Measurements from ENCODE around the gene MYADM.
"Not testable (repeated sequence)": the region's sequence is repeated elsewhere in the genome, so short reads cannot be mapped to it uniquely, and the experiment has no call there.

The MYADM gene, protein sequence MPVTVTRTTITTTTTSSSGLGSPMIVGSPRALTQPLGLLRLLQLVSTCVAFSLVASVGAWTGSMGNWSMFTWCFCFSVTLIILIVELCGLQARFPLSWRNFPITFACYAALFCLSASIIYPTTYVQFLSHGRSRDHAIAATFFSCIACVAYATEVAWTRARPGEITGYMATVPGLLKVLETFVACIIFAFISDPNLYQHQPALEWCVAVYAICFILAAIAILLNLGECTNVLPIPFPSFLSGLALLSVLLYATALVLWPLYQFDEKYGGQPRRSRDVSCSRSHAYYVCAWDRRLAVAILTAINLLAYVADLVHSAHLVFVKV

DNA sequence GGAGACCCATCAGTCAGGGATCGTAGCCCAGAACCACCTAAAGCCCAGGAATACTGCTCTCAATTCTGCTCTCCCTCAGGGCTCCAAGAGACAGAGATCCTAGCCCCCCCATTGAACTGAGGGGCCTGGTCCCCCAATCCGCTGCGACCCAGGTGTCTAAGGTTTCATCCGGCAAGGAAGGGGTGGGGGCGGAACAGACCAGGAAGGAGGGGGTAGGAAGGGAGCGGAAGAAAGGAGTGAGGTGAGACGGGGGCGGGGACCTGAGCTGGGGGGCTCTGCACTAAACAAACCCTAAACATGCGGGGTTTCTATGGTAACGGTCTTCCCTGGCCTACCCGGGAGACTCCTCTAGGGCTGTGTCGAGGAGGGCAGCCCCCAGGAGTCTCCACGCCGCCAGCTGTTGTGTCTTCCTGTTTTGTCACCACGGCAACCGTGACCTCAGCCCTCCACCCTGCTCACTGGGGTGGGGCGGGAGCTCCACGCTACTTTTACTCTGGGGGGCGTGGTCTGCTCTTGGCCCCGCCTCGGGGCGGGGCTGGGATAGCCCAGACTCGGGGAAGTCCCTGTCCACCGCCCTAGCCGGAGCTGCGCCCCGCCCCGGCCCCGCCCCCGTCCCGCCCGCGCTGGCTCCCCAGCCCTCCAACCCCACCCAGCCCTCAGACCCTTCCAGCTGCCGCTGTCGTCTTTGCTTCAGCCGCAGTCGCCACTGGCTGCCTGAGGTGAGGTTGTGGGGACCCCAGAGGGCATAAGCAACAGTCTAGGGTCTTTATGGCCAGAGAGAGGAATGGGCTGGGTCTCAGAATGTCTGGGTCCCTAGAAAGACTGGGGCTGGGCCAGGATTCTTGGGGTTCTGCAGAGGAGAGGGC, at the start of gene MYADM:
TSS of gene MYADM (plus strand) at position 659 of the 866 bp plus-strand sequence. CDS start 5,647 bp downstream, outside the sequence.
- no peak for DNase-seq

DNA sequence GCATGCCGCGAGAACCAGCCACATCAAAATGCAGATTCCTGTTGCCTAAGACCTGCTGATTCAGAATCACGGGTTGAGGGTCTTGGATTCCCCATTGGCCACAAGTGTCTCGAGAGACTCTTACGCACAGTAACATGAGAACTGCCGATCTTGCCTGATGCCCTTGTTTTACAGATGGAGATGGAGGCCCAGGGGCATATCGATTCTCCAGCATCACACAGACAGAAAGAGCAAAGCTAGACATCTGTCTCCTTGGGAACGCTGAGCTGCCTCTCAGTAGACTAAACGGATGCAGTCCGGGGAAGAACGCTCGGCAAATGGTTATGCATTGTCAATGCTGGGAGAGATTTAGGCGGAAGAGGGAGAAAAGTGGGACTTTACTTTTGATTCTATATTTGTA, 48.9 kb upstream of the MYADM start:
- no peak for DNase-seq

DNA sequence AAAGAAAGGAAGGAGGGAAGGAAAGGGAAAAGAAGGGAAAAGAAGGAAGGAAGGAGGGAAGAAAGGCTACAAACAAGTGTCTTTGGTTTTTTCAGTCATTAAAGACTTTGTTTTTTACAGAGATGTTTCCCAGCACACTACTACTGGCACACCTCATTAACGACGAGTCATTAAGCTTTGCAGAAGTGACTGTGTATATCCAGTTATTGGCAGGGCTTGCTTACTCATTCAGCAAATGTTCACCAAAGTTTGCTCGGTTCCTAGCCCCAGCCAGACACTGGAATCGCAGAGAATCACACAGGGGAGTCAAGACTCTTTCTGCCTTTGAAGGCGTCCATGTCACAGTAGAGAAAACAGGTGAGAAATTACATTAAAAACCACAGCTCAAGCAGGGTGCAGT, 47.8 kb upstream of the MYADM start:
- DNase-seq = no peak

DNA sequence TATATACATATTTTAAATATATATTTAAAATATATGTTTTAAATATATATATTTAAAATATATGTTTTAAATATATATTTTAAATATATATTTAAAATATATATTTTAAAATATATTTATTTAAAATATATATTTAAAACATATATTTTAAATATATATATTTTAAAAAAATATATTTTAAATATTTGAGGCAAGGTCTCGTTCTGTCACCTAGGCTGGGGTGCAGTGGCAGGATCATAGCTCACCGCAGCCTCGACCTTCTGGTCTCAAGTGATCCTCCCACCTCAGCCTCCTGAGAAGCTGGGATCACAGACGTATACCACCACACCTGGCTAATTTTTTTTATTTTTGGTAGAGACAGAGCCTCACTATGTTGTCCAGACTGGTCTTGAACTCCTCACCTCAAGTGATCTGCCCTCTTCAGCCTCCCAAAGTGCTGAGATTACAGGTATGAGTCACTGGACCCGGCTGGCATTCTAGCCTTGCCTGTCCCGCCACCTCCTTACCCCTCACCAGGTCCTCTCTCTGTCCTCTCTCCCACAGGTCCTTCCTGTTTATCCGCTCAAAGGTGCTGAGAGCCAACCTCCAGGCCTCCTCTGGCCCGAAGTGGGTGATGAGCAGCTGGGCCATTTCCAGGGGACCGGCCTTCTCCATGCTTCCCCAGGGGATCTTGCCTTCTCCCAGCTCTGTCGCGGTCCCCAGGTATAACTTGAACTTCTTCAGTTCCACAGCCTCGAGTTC, 44.1 kb upstream of the MYADM start:
- no peak for DNase-seq

DNA sequence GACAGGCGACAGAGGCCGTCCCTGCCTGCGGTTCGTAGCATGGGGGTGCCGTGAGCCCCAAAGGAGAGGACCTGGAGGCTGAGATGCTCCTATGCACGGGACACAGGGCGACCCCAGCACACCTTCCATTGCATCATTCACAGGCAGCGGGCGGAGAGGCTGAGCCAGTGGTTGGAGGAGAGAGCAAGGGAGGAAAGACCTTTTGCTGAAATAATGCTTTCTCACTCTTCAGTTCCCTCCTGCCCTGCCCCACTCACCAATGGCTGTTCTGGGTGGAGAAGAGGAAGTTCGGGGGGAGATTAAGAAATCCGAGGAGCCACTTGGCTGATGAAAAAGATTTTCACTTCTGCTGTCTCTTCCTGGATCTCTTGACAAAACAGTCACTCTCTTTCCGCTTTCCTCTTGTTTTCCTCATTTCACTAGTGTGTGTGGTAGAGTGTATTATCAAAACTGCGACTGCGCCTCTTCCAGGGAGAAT, 43.5 kb upstream of the MYADM start, which contains the start of gene NLRP12:
TSS of gene NLRP12 (minus strand) at position 181 of the 478 bp plus-strand sequence. CDS start at position 41, 140 bp downstream.
- no peak for DNase-seq

DNA sequence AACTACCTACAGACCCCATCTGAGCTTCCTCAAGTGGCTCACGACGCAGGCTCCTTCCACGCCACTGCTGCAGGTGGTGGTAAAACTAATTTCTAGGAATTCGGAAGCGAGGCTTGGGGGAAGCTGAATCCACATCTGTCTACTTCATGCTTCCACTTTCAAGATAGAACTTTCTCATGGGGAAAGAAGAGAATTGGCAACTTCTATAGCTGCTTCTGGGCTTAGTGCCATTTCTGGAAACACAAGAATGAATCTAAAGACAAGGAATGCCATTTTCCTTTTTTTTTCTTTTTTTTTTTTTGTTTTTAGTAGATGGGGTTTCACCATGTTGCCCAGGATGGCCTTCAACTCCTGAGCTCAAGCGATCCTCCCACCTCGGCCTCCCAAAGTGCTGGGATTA, 40.8 kb upstream of the MYADM start:
- DNase-seq = no peak

DNA sequence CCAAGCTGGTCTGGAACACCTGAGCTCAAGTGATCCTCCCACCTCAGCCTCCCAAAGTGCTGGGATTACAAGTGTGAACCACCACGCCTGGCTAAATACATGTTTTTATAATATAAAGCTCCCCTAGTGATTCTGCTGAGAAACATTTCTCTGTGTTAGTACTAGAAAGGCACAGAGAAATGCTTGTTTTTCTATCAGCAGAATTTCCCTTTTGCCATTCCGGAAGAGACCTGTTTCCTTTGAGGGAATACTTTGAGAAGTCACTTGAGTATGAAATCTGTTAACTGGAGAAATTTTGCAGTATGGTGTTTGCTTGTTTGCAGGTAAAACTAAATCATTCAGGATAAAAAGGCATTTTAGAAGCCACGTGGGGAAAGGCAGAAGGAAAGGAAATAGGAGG, 39.2 kb upstream of the MYADM start:
- no peak for DNase-seq

DNA sequence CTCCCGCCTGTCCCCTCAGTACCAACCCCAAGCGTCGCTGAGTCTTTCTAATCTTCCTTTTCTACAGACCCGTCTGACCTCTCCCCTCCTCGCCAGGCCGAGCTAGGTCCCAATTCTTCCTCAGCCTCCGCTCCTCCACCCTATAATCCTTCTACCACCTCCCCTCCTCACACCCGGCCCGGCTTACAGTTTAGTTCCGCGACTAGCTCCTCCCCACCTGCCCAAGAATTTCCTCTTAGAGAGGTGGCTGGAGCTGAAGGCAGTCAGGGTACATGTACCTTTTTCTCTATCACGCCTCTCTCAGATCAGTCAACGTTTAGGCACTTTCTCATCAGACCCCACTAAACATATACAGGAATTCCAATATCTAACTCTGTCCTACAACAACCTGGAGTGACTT, 34.8 kb upstream of the MYADM start:
- DNase-seq = not testable (repeated sequence)

DNA sequence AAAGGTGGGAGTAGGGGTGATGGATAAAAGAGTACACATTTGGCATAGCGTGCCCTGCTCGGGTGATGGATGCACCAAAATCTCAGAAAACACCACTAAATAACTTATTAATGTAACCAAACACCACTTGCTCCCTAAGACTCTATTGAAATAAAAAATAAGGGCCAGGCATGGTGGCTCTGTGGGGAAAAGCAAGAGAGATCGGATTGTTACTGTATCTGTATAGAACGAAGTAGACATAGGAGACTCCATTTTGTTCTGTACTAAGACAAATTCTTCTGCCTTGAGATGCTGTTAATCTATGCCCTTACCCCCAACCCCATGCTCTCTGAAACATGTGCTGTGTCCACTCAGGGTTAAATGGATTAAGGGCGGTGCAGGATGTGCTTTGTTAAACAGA, 29.2 kb upstream of the MYADM start:
- not testable (repeated sequence) for DNase-seq

DNA sequence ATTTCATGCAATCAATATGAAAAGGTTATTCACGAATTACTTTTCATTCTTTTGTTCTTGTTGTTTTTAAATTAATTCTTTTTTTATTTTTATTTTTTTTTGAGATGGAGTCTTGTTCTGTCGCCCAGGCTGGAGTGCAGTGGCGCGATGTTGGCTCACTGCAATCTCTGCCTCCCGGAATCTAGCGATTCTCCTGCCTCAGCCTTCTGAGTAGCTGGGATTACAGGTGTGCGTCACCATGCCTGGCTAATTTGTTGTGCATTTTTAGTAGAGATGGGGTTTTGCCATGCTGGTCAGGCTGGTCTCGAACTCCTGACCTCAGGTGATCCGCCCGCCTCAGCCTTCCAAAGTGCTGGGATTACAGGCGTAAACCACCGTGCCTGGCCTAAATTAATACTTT, 27.4 kb upstream of the MYADM start:
- DNase-seq = not testable (repeated sequence)

DNA sequence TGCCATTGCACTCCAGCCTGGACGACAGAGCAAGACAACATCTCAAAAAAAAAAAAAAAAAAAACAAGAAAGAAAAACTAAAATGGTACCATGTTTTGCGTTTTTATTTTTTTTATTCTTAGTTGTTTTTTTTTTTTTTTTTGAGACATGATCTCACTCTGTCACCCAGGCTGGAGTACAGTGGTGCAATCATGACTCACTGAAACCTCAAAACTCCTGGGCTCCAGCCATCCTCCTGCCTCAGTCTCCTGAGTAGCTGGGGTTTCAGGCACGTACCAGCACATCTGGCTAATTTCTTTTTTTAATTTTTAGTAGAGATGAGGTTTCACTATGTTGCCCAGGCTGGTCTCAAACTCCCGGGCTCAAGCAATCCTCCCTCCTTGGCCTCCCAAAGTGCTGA, 26.8 kb upstream of the MYADM start:
- DNase-seq = not testable (repeated sequence)

DNA sequence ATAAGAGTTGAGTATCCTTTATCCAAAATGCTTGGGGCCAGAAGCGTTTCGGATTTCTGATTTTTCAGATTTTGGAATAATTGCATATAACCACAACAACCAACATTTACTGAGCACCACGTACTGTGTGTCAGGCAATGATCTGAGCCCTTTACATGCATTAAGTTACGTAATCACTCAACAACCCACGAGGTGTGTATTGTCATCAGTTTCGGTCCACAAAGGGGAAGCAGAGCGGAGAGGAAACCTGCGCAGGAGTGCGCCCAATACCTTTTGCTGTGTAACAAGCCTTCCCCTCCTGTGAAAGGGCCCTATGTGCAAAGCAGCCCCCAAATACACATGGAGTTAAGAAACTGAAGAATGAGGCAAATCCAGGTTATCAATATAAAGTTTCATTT, 22.8 kb upstream of the MYADM start:
- no peak for DNase-seq

DNA sequence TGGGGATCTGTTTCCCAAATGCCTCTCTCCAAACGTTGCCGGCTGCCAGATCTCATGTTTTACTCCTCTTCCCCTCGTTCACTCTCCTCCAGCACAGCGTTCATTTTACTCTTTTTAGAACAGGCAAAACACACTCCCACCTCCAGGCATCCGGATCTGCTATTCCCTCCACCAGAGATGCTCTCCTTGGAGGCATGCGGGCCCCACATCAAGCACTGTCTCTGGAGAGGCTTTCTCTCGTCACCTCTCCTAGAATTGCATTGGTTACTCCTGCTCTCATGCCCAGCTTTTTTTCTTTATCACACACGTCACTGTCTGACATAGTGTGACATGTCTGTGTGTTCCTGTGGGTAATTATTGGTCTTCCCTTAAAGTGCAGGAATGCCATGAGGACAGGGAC, 20.1 kb upstream of the MYADM start:
- DNase-seq = no peak

DNA sequence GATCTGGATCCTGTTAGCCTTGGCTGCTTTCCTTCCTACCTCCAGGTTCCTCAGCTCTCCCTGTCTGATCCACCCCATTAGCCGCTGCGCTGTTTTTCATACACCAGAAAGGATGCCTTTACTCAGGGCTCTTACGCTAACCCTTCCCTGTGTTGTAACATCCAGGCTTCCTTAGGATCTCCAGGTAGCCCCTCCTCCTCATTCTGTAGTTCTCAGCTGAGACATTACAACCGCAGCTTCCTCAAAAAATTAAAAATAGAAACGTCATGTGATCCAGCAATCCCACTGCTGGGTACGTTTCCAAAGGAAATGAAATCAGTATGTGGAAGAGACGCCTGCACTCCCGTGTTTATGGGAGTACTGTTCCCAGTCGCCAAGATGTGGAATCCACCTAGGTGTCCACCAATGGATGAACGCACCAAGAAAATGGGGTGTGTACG, 18.4 kb upstream of the MYADM start:
- no peak for DNase-seq

DNA sequence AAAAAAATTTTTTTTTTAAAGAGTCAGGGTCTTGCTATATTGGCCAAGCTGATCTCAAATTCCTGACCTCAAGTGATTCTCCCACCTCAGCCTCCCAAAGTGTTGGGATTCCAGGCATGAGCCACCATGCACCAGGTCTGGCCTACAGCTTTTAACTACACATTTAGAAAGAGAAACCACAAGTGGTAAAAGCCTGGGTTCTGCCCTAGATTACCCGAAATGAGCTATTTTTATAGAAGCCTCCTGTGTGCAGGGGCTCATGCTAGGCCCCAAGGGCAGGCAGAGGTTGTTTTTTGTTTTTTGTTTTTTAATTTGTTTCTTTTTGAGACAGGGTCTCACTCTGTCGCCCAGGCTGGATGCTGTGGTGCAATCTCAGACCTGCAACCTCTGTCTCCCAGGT, 14.0 kb upstream of the MYADM start:
- no peak for DNase-seq

DNA sequence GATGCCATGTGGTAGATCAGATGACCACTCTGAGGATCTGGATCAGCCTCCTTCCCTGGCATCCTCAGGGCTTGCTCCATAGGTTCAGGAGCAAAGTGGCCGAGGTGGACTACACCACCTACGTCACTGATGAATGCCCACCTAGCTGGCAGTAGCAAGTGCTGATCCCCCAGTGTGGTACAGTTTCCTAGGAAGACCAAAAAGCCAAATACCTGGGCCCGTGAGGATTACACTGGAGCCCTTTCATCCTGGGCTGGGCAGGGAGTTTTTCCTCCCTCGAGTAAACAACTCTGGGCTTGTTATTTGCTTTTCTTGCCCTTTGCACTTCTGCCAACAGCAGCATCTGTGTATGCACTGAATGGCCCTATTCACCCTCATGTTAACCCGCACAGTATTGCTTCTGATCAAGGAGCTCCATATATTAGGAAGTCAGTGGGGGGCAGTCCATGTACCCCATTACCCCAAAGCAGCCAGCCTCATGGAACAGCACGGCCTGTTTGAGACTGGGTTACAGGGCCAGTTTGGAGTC, 3.3 kb upstream of the MYADM start:
- DNase-seq = no peak

DNA sequence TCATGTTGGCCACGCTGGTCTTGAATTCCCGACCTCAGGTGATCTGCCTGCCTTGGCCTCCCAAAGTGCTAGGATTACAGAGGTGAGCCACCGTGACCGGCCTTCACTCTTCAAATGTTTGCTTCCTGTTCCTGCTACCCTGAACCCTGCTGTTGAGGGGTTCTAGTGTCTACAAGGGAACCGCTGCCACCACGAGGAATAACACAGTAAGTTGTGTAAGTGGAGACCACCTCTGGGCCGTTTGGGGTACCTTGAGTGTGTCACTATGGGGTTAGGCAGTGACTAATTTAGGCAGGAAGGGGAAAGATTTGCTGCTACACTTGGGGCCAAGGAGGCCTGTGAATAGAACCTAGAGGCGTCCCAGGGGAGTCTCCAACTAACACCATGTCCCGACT, 2.2 kb upstream of the MYADM start:
- DNase-seq = no peak

DNA sequence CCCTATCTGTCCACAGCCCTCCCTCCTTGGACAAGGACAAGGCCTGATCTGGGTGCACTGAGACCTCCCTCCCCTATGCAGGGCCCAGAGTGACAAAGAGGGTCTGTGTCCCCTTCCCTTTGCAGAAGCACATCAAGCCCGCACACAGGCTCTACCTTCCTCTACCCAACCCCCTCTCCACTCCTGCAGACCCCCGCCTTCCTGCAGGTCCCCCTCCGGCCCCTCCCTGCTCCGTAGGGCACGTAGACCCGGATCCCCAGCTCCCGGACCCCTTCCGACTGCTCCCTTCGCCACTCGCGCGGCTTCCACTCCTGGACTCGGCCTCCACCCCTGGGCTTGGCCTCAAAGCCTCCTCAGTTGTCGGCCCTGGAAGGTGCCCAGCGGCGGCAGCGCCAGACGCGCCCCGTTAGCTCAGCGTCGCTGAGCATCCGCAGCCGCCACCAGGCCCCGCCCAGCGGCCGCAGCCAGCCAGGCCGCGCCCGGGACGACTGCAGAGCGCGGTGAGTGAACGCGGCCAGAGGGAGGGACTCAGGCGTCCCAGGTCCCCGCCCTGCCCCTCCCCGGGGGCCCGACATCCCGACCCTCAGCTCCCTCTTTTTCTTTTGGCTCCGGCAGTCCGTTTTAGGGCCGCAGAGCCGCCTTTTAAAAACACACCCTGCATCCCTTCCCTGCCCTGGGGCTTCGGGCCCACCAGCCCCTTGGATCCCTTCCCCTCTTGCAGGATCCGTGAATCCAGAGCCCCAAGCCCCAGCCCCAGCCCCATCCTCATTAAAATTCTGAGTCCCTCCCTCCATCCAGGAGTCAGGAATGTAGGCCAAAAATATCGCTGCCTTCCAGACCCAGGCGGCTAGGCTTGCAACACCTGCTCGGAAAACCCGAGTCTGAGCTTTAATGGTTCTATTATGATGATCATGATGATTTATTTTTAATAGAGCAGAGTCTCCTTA, 1.5 kb upstream of the MYADM start:
- DNase-seq = no peak

DNA sequence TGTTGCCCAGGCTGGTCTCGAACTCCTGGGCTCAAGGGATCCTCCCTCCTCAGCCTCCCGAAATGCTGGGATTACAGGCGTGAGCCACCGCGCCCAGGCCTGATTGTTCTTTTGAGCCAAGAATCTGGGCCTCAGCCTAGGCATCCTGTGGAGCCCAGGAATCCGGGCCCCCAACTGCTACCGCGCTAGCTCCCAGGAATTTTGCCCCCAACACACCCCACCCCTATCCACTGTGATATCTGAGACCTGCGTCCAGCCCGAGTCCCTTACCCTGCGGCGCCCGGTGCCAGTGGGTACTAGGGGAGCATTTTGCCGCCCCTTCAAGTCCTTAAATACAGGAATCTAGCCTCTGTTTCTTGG, 838 bp upstream of the MYADM start:
- DNase-seq = no peak

DNA sequence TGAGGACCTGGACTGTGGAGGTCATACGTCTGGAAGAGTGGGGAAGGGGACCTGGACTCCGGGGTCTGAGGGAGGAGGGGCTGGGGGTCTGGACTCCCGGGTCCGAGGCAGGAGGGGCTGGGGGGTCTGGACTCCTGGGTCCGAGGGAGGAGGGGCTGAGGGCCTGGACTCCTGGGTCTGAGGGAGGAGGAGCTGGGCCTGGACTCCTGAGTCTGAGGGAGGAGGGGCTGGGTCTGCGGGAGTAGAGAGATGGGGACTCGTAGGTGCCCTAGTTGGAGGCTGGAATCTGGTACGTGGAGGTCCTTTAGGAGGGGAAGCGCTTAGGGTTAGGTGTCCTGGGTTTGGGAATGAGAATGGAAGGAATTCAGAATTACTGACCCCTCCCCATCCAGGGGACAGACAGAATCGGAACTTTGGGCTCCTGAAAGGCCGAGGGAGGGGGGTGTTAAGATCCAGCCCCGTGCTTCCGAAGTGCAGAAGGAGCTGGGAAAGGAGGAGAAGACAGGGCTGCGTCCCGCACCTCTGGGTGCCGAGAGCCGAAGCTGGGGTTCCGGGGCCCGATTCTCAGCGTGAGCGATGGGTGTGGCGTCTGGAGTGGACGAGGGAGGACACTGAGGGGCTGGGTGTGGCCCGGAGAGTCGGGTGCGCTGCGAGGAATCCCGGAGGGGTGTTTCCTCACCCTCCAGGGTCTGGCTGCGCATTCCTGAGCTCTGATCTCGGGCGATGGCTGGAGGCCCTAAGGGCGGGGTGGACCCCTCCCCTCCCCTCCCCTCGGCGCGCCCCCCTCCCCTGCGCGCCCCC, 608 bp downstream of the MYADM start:
- no peak for DNase-seq
